HG03439 (cell line): ENCODE measurements around the gene TFF2.

Experiments used
- ATAC-seq: cut with Tn5 transposase; IDR thresholded peaks from one replicate; pipeline ENCODE4 v1.9.1; 2021; ENCODE audit warnings: mild to moderate bottlenecking, moderate library complexity; ENCODE audit not compliant: unreplicated experiment

The TFF2 gene

GRCh38 chr21:42366292-42367010, 15.7 kb upstream of the TFF2 start, which contains the start of gene TFF1:
Gene TFF1 (minus strand): TSS chr21:42366535. CDS start chr21:42366495, 40 bp downstream.
- no peak for ATAC-seq

- ATAC-seq = no peak
Measured at GRCh38 chr21:42365770-42366169, 15.0 kb upstream of the TFF2 start.

GRCh38 chr21:42364304-42364865, 13.6 kb upstream of the TFF2 start:
- ATAC-seq = no peak

GRCh38 chr21:42363312-42363711, 12.5 kb upstream of the TFF2 start:
- ATAC-seq = no peak

- ATAC-seq = no peak
Measured at GRCh38 chr21:42362700-42363099, 11.9 kb upstream of the TFF2 start.

- no peak for ATAC-seq
Measured at GRCh38 chr21:42362198-42362597, 11.4 kb upstream of the TFF2 start.

GRCh38 chr21:42361286-42361685, 10.5 kb upstream of the TFF2 start:
- no peak for ATAC-seq

- no peak for ATAC-seq
Measured at GRCh38 chr21:42360317-42360716, 9.5 kb upstream of the TFF2 start.

- ATAC-seq = no peak
Measured at GRCh38 chr21:42358937-42359336, 8.1 kb upstream of the TFF2 start.

GRCh38 chr21:42358261-42358660, 7.5 kb upstream of the TFF2 start:
- no peak for ATAC-seq

- ATAC-seq = no peak
Measured at GRCh38 chr21:42357307-42357706, 6.5 kb upstream of the TFF2 start.

GRCh38 chr21:42356650-42357049, 5.9 kb upstream of the TFF2 start:
- no peak for ATAC-seq

- no peak for ATAC-seq
Measured at GRCh38 chr21:42356046-42356445, 5.3 kb upstream of the TFF2 start.

- no peak for ATAC-seq
Measured at GRCh38 chr21:42353623-42354022, 2.8 kb upstream of the TFF2 start.

- no peak for ATAC-seq
Measured at GRCh38 chr21:42352441-42353095, 1.8 kb upstream of the TFF2 start.

- no peak for ATAC-seq
Measured at GRCh38 chr21:42351626-42352440, 1.0 kb upstream of the TFF2 start.

GRCh38 chr21:42350318-42350910, 380 bp downstream of the TFF2 start:
- ATAC-seq = no peak

- no peak for ATAC-seq
Measured at GRCh38 chr21:42349420-42350317, 1.1 kb downstream of the TFF2 start.

- no peak for ATAC-seq
Measured at GRCh38 chr21:42348762-42349161, 2.0 kb downstream of the TFF2 start.
